ENCODE results near the gene MRPL16. TPM values are rescaled to one million over a fixed set of nuclear protein-coding genes. Genes with fewer than 3 reads are reported as not detected.
"Not testable (repeated sequence)": the region's sequence is repeated elsewhere in the genome, so short reads cannot be mapped to it uniquely, and the experiment has no call there.

The MRPL16 gene
- total RNA-seq, 1 donor from 2014 or later, result 81.8 TPM

GRCh38 chr11:59813364-59813763 lies 2.8 kb upstream of the MRPL16 start:
- intact Hi-C loops (cut with micrococcal nuclease), result loop anchor here (5.0 kb wide), 2 partner anchors 44 to 706 kb away; partner anchors contain the start of gene FAM111B

DNA sequence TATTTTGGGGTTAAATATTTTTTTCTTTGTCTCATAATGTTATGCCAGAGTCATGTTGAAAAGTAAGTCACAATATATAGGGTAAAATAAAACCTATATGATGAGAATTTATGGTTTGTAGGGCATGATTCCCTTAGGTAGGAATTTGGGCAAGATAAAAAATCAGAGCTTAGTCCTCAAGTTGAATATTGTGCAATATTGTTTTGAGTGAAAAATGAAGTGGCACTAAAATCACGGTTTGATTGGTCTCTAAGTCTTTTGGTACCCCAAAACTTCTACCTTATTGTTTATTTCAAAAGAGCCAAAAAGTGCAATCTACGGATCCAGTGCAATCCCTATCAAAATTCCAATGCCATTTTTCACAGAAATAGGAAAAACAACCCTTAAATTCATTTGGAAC lies 1.6 kb upstream of the MRPL16 start:
- intact Hi-C loops (cut with micrococcal nuclease), result loop anchor here (5.0 kb wide), 2 partner anchors 45 to 705 kb away; partner anchors contain the start of gene FAM111B

- intact Hi-C loops (cut with micrococcal nuclease), result loop anchor here (1.0 to 5.0 kb wide), 7 partner anchors 44 to 704 kb away; partner anchors contain the start of genes FAM111B, OSBP, PATL1 and STX3
These were observed 307 bp upstream of the MRPL16 start for GRCh38 chr11:59810911-59811259.

GRCh38 chr11:59807047-59807610 lies 3.4 kb downstream of the MRPL16 start:
- intact Hi-C loops (cut with micrococcal nuclease), result no loop called here

DNA sequence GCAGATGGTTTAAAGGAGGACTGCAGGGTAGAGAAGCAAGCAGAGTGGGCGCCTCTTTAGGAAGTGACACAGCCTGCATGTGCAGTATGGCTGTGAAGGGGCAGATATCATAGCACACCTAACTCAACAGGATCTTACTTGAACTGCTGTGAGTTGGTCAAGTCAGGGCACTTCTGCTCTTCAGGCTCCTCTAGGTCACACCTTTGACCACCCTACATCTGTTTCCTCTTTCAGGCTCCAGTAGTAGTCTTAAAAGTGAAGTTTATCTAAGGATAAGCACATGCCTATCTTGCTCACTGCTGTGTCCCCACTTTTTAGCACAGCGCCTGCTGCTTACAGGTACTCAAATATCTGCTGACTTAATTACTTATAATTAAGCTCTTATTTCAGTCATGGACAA lies 6.5 kb downstream of the MRPL16 start:
- intact Hi-C loops (cut with micrococcal nuclease), result no loop called here

DNA sequence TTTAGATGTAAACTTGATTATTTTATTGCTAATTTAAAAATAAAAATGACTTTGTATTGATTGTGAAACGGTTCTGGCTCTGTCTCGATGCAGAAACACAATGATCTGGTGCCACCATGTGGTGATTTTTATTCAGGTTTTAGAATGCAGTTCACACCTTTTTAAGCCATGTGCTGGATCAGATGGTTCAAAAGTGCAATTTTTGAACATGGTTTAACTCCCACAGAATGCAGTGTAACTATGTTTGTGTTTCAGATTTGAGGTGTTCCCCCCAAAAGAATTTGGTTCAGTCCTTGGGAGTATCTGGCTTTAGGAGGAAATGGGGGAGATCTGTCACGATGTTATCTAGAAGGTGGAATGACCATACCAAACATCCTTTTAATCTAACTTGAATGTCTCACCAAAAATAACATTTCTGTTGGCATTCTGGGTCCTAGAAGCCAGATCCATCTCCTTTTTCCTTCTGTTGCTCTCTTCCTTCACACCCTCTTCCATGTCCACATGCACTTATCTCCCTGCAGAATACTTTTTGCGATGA lies 7.9 kb downstream of the MRPL16 start:
- intact Hi-C loops (cut with micrococcal nuclease), result loop anchor here (1.0 kb wide), 3 partner anchors 35 to 117 kb away; no protein-coding TSS in a partner anchor

DNA sequence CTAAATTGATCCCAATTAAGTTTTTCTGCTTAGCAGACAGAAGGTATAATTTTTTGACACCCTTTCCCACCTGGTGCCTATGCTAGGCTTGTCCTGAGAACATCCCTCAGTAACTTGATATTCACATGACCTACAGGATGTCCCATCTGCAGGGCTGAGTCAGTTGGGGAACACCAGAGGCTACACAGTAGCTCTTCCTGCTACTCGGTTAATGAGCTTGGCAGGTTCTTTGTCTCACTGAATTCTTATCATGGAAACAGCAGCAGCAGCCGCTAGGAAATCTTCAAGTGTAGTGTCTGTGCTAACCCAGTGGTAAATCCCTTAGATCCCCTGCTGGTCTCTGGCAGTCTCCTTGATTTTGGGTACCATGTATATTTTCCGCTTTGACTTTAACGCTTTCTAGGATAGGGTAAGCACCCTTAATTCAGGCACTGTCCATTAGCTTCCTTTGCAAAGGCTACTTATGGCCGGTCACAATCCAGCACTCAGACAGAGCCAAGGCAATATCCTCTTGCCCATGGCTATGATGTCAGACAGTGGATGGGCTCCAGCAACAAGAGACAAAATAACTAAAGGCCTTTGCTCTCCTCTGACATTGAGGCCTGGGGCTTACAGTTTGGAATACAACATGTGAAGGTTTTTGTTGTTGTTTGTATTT lies 8.5 kb downstream of the MRPL16 start:
- intact Hi-C loops (cut with micrococcal nuclease), result loop anchor here (1.0 kb wide), 3 partner anchors 35 to 117 kb away; no protein-coding TSS in a partner anchor

DNA sequence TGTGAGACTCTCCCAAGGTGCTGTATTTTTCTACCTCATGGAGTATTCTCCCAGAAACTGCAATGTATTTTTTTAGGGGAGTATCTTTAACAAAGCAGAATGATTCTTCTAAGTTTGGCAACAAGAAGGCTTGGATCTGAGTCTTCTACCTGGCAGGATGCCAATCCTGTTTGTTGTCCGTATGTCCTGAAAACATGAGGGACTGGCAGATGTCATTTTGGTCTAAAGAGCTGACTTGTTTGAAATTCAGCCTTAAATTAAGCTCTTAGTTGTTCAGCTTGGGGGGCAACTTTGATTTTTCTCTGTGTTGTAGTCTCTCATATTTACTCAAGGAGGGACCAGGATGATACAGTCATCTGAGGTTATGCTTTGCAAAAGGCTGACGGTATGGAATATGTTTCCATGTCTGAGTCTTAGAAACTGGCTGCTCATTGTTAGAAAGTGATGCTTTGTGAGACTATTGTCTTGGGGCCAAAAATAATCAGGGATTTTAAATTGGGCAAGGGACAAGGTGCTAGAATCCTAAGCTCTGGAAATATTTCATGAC lies 9.3 kb downstream of the MRPL16 start:
- intact Hi-C loops (cut with micrococcal nuclease), result no loop called here

DNA sequence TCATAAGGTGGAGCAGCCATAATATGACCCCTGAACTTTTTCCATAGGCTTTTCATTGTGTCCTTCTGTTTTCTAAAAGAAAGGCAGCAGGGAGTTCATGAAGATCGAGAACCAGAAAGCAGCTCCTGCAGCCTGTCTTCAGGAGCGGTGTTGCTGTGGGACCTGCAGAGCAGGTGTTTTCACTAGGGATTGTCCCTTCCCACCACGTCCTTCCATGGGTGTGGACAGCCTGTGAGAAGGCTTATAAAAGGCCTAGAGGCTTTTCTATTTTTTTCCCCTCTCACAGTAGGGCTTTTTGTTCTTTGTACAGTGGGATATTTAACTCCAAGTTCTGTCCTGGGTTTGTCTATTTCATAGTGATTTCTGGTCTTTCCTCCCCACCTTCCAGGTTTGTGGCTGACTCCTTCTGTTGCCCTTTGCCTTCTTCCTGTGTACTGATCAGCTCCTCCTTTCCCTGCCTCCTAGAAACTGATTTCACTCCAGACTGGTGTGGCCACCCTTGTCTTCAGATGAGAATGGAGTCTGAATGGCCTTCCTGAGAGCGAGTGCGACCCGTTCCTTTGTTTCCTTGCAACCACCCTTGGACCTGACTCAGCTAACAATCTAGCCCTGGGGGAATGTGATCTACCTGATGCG lies 10.1 kb downstream of the MRPL16 start:
- intact Hi-C loops (cut with micrococcal nuclease), result no loop called here

DNA sequence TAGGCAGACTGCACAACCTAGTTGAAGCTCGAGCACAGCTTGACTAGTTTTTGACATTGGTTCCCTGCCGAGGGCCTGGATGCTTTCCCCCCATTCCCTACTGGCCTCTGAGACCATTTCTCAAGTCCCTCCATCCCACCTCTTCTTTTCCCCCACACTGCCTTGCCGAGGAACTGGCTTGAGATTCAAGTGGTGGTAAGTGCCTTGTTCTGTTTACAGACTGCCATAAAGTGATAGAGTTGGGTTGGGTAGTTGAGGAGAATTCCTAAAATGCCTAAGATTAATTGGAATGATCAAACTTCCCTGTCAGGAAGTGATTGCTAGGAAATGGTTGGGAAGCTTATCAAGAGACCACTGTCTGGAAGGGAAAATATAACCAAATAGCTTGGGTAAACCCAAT lies 16.2 kb downstream of the MRPL16 start:
- intact Hi-C loops (cut with micrococcal nuclease), result no loop called here

DNA sequence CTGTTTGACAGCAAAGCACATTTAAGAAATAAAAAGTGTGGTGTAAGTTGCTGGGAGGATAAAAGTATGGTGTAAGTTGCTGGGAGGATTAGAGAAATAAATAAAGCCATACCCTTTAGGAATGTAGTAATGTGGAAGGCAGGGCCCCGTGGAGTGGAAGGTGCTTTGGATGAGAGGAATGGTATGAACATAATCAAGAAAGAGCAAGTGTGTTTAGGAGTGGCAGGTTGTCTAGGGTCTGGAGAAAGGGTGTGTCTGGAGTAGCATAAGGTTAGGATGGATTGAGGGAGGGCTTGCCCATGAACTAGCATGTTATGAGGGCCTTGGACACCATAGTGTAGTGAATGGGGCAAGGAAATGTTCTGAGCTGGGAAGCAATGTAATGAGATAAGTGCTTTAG lies 18.1 kb downstream of the MRPL16 start:
- intact Hi-C loops (cut with micrococcal nuclease), result no loop called here

- intact Hi-C loops (cut with micrococcal nuclease), result no loop called here
These were observed 18.9 kb downstream of the MRPL16 start for GRCh38 chr11:59791639-59792038.

GRCh38 chr11:59787816-59788215 lies 22.8 kb downstream of the MRPL16 start:
- intact Hi-C loops (cut with micrococcal nuclease), result no loop called here

DNA sequence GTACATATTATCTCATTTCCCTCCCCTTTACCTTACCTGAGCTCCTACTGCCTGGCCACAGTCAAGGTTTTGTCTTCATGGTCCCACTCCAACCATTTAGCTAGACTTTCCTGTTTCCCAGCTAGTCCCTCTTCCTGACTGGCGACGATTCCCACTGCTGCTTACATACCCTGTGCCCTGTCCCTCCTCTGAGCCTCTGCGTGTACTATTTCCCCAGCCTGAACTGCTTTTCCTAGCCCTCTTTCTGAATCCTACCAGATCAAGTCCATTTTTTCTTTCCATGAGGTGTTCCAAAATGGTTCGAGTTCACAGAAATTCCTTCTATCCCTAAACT lies 23.4 kb downstream of the MRPL16 start:
- intact Hi-C loops (cut with micrococcal nuclease), result no loop called here

DNA sequence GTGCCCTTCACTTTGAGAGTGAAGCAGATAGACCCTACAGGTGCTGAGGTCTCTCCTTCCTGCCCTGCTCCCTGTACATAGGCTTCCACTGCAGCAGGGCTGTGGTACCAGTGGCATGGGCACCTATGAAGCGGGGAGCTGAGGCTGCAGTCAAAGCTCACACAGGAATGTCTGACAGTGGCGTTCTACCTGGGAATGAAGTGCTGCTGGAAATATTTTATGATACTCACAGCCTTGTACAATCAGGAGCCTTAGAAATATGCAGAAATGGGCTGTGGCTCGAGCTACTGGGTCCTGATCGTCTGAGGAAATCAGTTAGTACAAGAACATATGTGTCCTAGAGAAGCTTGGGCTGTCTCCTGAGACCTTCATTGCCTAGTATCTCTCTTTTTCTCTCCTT lies 24.8 kb downstream of the MRPL16 start:
- intact Hi-C loops (cut with micrococcal nuclease), result no loop called here

GRCh38 chr11:59784441-59784840 lies 26.1 kb downstream of the MRPL16 start:
- intact Hi-C loops (cut with micrococcal nuclease), result not testable (repeated sequence)

DNA sequence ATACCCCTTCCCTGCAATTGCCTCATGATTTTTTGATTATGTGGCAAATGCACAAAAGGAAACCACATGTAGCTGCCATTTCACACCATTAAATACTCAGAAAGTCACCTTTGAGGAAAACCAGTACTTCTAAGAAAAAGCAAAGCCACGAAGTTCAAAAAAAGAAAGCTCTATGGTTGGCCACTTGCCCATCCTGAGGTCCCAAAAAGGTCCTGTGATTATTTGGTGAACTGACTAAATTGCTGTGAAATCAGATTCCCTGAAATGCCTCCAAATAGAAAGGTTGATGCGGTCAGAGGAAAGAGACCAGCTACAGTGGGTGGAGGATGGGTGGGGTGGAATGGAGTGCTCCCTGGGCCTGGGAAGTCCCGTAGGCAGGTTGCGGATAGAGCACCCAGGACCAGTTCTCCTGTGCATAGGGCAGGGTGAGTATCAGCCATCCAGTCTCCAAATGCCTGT lies 26.9 kb downstream of the MRPL16 start:
- intact Hi-C loops (cut with micrococcal nuclease), result loop anchor here (1.0 kb wide), 1 partner anchor 16 kb away; no protein-coding TSS in a partner anchor

- intact Hi-C loops (cut with micrococcal nuclease), result no loop called here
These were observed 28.5 kb downstream of the MRPL16 start for GRCh38 chr11:59782080-59782479.

DNA sequence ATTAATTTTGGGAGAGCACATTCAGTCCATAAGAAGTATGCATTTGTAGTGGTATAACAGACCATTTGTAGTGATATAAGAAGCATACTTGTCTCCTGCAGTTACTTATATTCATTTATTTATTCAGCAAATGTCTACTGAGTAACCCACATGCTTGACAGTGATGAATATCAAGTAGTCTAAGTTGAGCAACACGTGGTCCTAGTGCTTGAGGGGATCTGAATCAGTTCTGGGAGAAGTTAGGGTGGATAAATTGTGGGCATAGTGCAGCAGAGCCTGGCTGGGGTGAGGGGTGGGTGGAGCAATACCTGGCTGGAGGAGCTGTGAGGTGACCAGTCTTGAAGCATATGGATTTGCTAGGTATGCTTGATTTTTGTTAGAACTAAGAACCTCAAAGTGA lies 31.1 kb downstream of the MRPL16 start:
- intact Hi-C loops (cut with micrococcal nuclease), result no loop called here

GRCh38 chr11:59778122-59778521 lies 32.5 kb downstream of the MRPL16 start:
- intact Hi-C loops (cut with micrococcal nuclease), result no loop called here

GRCh38 chr11:59777104-59777503 lies 33.5 kb downstream of the MRPL16 start:
- intact Hi-C loops (cut with micrococcal nuclease), result no loop called here

Measured in T-helper 2 cell treated with Interferon-gamma antibody and Interleukin-4, amounts not matched to agents 100 ng/mL and 5 ng/mL, for 36 hours (primary cell).